HUES6 (cell line): ENCODE measurements around the gene MYL2.

ENCODE experiments used
- H3K27ac ChIP-seq: 2 replicates; pipeline ENCODE4 v1.7.0; 2013; ENCODE audit warnings: low read depth, mild to moderate bottlenecking, low read length, inconsistent platforms
- H3K27me3 ChIP-seq: 2 replicates; pipeline ENCODE4 v1.6.1; 2013; ENCODE audit warnings: low read length; ENCODE audit not compliant: control insufficient read depth, insufficient read depth
- H3K36me3 ChIP-seq: 2 replicates; pipeline ENCODE4 v1.6.1; 2013; ENCODE audit warnings: low read length; ENCODE audit not compliant: control insufficient read depth, insufficient read depth
- H3K4me1 ChIP-seq: 2 replicates; pipeline ENCODE4 v1.6.1; 2013; ENCODE audit warnings: low read length; ENCODE audit not compliant: control insufficient read depth, insufficient read depth
- H3K4me3 ChIP-seq: 2 replicates; pipeline ENCODE4 v1.5.1; 2013; ENCODE audit warnings: low read depth, low read length
- H3K9ac ChIP-seq: one replicate; pipeline ENCODE4 v1.6.1; 2013; ENCODE audit warnings: mild to moderate bottlenecking, low read length
- H3K9me3 ChIP-seq: 2 replicates; pipeline ENCODE4 v1.6.1; 2013; ENCODE audit warnings: low read depth, low read length; ENCODE audit not compliant: control insufficient read depth, insufficient read depth

MYL2 gene

DNA sequence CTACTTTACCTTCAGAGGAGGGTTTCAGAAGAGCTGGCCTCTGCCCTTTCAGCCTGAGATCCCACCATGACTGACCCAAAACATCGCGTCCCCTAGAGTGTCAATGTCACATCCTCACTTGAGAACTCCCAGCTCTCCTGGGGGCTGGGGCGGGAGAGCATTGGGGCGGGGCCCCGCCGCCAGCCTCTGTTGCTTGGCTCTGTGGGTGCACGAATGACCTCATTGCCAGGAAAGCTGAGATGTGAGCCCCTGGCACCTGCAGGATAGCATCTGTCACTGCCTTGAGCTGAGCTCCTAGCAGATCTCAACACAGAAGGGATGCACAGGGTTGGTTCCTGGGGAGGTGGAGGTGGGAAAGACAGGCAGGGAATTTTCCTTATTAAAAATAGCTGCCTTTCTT, 20.6 kb upstream of the MYL2 start:
- Histone ChIP-seq H3K27ac (no peak overlapping the region), H3K9me3 (peaks cover 12% of the 10 kb centered on the region), H3K36me3 (peaks cover 7% of the 10 kb centered on the region; the same call in 1 of the 2 replicates), H3K4me1 (peaks cover 4% of the 10 kb centered on the region; the same call in 1 of the 2 replicates), H3K27me3 (no peaks in the 10 kb centered on the region), H3K9ac (no peak overlapping the region), H3K4me3 (no peak overlapping the region)

DNA sequence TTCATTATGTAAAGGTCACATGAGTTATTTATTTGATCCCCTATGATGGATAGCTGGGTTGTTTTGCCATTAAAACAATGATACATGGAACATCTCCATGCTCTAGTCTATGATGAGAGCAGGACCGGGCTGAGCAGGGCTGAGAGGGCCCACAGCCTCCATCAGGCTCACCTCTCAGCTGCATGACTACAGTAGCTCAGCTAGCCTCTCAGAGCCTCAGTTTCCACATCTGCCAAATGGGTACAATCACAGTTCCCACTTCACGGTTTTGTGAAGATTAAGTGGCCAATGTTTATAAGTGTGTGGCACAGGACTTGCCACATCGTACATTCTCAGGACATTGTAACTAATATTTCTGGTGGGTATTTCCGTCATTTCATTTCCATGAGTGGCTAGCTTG, 19.9 kb upstream of the MYL2 start:
- no peak overlapping the region for H3K27ac ChIP-seq
- no peaks in the 10 kb centered on the region for H3K27me3 ChIP-seq
- peaks cover 7% of the 10 kb centered on the region; the same call in 1 of the 2 replicates for H3K36me3 ChIP-seq
- H3K9me3 ChIP-seq, result peaks cover 6% of the 10 kb centered on the region; the same call in 1 of the 2 replicates
- no peak overlapping the region for H3K4me3 ChIP-seq
- H3K9ac ChIP-seq, result no peak overlapping the region
- H3K4me1 ChIP-seq, result peaks cover 7% of the 10 kb centered on the region; the same call in 1 of the 2 replicates

DNA sequence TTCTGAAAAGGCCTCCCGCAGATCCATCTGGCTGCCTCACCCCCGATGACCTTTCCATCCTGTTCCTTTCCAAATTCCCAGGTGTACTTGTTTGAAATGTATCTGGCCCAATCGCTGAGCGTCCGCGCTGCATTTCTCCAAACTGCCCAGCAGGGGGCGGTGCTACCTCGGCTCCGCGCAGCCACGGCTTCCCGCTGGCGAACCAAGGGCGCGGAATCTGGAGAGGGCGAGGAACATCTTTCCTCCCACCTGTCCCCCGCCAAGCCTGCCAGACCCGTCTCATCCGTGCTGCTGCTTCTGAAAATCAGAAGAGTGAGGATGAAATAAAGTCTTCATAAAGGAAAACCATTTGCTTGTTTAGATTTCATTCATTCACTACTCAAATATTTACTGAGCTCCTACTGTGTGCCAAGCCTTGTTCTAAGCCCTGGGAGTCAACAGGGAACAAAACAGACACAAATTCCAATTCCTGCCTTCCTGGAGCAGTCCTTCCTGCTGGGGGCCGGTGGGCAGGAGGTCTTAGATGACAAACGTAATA, 16.8 kb upstream of the MYL2 start:
- Histone ChIP-seq H3K9ac (peak overlapping the region; percentile 73), H3K4me3 (peak overlapping the region; percentile 46), H3K36me3 (peaks cover 7% of the 10 kb centered on the region; the same call in 1 of the 2 replicates), H3K9me3 (no peaks in the 10 kb centered on the region), H3K4me1 (peaks cover 25% of the 10 kb centered on the region), H3K27me3 (no peaks in the 10 kb centered on the region), H3K27ac (peak overlapping the region; percentile 66; the same call in 1 of the 2 replicates)

DNA sequence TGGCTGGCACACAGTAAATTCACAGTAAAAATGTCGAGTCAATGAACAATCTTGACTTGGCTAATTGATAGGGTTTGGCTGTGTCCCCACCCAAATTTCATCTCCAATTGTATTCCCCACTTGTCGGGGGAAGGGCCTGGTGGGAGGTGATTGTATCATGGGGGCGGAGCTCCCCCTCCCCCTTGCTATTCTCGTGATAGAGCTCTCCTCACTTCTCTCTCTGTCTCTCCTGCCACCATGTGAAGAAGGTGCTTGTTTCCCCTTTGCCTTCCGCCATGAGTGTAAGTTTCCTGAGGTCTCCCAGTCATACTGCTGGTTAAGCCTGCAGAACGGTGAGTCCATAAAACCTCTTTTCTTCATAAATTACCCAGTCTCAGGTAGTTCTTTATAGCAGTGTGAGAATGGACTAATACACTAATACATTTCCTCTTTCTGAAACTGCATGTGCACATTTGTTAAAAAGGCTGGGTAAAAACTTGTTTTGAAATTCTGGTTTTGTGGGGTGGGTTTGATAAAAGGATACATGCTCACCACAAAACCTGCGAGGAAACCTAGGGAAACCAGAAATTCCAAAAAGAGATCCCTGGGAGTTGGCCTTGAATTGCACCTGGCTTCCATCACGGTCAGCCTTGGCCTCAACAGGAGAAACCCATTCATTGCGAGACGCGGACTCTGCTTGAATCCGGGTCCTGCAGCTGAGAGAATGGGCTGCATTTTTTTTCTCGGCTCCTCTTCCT, 16.2 kb upstream of the MYL2 start:
- peaks cover 7% of the 10 kb centered on the region; the same call in 1 of the 2 replicates for H3K36me3 ChIP-seq
- peaks cover 31% of the 10 kb centered on the region for H3K4me1 ChIP-seq
- H3K9me3 ChIP-seq, result no peaks in the 10 kb centered on the region
- peak overlapping the region; percentile 46 for H3K4me3 ChIP-seq
- H3K27ac ChIP-seq, result peak overlapping the region; percentile 66
- H3K27me3 ChIP-seq, result no peaks in the 10 kb centered on the region
- peak overlapping the region; percentile 73 for H3K9ac ChIP-seq

DNA sequence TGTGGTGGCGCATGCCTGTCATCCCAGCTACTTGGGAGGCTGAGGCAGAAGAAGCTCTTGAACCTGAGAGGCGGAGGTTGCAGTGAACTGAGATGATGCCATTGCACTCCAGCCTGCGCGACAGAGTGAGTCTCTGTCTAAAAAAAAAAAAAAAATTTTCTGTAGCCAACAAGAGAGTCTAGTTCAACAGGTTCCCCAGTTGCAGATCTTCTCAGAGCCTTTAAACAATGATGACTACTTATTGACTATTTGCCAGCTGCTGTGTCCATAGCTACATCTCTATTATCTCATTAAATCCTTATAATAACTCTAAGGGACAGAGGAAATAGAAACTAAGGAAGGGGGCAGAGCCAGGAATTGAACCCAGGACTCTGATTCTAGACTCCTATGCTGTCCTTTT, 15.2 kb upstream of the MYL2 start:
- peaks cover 32% of the 10 kb centered on the region for H3K4me1 ChIP-seq
- H3K36me3 ChIP-seq, result peaks cover 5% of the 10 kb centered on the region; the same call in 1 of the 2 replicates
- H3K9ac ChIP-seq, result no peak overlapping the region
- H3K27ac ChIP-seq, result peak overlapping the region; percentile 66; the same call in 1 of the 2 replicates
- H3K27me3 ChIP-seq, result no peaks in the 10 kb centered on the region
- no peak overlapping the region for H3K4me3 ChIP-seq
- no peaks in the 10 kb centered on the region for H3K9me3 ChIP-seq

GRCh38 chr12:110934093-110934852, 13.9 kb upstream of the MYL2 start:
- H3K9me3 ChIP-seq, result no peaks in the 10 kb centered on the region
- no peaks in the 10 kb centered on the region for H3K36me3 ChIP-seq
- no peaks in the 10 kb centered on the region for H3K27me3 ChIP-seq
- H3K9ac ChIP-seq, result peak overlapping the region; percentile 72
- H3K27ac ChIP-seq, result peak overlapping the region; percentile 90
- H3K4me3 ChIP-seq, result no peak overlapping the region; the same call in 1 of the 2 replicates
- peaks cover 32% of the 10 kb centered on the region for H3K4me1 ChIP-seq

DNA sequence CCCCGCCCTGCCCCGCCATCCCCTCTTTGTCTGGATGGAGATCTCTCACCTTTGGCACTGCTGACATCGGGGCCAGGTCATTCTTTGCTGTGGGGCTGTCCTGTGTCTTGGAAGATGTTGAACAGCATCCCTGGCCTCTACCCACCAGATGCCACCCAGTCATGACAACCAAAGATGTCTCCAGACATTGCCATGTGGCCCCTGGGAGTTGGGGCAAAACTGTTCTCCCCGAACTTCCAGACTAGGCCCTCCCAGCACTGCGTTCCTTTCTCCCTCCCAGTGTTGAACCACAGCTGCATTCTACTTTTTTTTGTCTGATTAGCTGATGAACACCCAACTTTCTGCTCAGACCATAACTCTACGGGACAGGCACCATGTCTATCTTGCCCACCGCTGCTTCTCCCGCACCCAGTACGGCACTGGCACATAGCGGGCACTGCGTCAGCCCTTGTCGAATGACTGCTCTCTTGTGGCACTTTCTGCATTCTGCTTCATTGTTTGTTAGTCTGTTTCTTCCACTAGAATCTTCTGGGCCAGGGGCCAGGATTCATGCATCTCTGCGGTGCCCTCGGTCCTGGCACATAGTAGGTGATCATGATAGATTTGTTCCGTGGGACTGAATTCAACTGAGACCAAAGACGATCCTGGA, 13.1 kb upstream of the MYL2 start:
- Histone ChIP-seq H3K4me1 (peaks cover 32% of the 10 kb centered on the region), H3K27ac (peak overlapping the region; percentile 90; the same call in 1 of the 2 replicates), H3K27me3 (no peaks in the 10 kb centered on the region), H3K9ac (peak overlapping the region; percentile 72), H3K9me3 (no peaks in the 10 kb centered on the region), H3K36me3 (no peaks in the 10 kb centered on the region), H3K4me3 (no peak overlapping the region)

GRCh38 chr12:110932046-110932445, 11.7 kb upstream of the MYL2 start:
- H3K27ac ChIP-seq, result no peak overlapping the region
- no peaks in the 10 kb centered on the region for H3K9me3 ChIP-seq
- H3K36me3 ChIP-seq, result no peaks in the 10 kb centered on the region
- H3K27me3 ChIP-seq, result no peaks in the 10 kb centered on the region
- no peak overlapping the region for H3K4me3 ChIP-seq
- peaks cover 32% of the 10 kb centered on the region for H3K4me1 ChIP-seq
- H3K9ac ChIP-seq, result no peak overlapping the region

DNA sequence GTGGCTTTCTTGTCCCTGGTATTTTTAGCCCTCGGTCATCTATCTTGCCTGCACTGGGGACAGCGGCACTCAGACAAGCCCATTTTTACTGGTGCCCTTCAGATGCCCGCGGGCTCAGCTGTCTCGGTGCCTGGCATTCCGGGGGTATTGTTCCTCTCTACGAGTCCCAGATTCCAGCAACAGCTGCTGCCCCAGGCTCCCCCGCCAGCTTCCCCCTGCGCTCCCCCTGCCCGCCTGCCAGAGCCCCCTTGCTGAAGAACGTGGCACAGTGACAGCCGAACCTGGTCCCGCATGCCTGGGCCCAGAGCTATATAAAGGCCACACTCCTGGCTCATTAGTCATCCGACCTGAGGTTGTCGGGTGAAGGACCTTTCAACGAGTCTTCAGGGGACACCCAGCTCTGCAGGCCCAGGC, 10.9 kb upstream of the MYL2 start:
- Histone ChIP-seq H3K9ac (no peak overlapping the region), H3K4me3 (no peak overlapping the region), H3K4me1 (peaks cover 32% of the 10 kb centered on the region), H3K27ac (no peak overlapping the region), H3K9me3 (no peaks in the 10 kb centered on the region), H3K36me3 (no peaks in the 10 kb centered on the region), H3K27me3 (no peaks in the 10 kb centered on the region)

- no peak overlapping the region for H3K9ac ChIP-seq
- no peaks in the 10 kb centered on the region for H3K9me3 ChIP-seq
- H3K4me3 ChIP-seq, result no peak overlapping the region
- H3K27ac ChIP-seq, result no peak overlapping the region
- peaks cover 25% of the 10 kb centered on the region for H3K4me1 ChIP-seq
- no peaks in the 10 kb centered on the region for H3K27me3 ChIP-seq
- H3K36me3 ChIP-seq, result no peaks in the 10 kb centered on the region
Observed at GRCh38 chr12:110930348-110931314, 10.3 kb upstream of the MYL2 start.
